Astrocyte (in vitro differentiated cells and primary cell): ENCODE measurements around the gene MBP. TPM values are rescaled to one million over a fixed set of nuclear protein-coding genes. Genes with fewer than 3 reads are reported as not detected.

Source experiments
- DNase-seq: peaks from one replicate; pipeline ENCODE4 v3.0.0-alpha.2; 2010; ENCODE audit warnings: low read depth
- FAIRE-seq: peaks from 2 replicates; lab custom pipeline; 2011; peaks lifted over from hg19 to GRCh38; lab: Jason Lieb, UNC
- H2AFZ ChIP-seq: 2 replicates; pipeline ENCODE4 v1.6.0; 2012; ENCODE audit warnings: low read depth, low read length, inconsistent platforms
- H3K27ac ChIP-seq: 2 replicates; pipeline ENCODE4 v1.5.1; 2011; ENCODE audit warnings: low read depth, low read length, inconsistent platforms
- H3K27me3 ChIP-seq: 2 replicates; pipeline ENCODE4 v1.6.0; 2011; ENCODE audit warnings: low read length, inconsistent platforms; ENCODE audit not compliant: insufficient read depth
- H3K36me3 ChIP-seq: 2 replicates; pipeline ENCODE4 v1.5.1; 2011; ENCODE audit warnings: low read length, inconsistent platforms; ENCODE audit not compliant: insufficient read depth
- H3K4me1 ChIP-seq: 2 replicates; pipeline ENCODE4 v1.5.1; 2011; ENCODE audit warnings: low read length, inconsistent platforms; ENCODE audit not compliant: insufficient read depth
- H3K4me2 ChIP-seq: 2 replicates; pipeline ENCODE4 v1.6.0; 2012; ENCODE audit warnings: low read length, inconsistent platforms
- H3K4me3 ChIP-seq: 2 replicates; pipeline ENCODE4 v1.5.1; 2011; ENCODE audit warnings: low read depth, mild to moderate bottlenecking, low read length, inconsistent platforms; ENCODE audit not compliant: insufficient read depth
- H3K79me2 ChIP-seq: 2 replicates; pipeline ENCODE4 v1.6.0; 2012; ENCODE audit warnings: mild to moderate bottlenecking, low read length, inconsistent platforms; ENCODE audit not compliant: insufficient read depth
- H3K9ac ChIP-seq: 2 replicates; pipeline ENCODE4 v1.6.0; 2012; ENCODE audit warnings: mild to moderate bottlenecking, low read length, inconsistent platforms
- H3K9me3 ChIP-seq: 2 replicates; pipeline ENCODE4 v1.5.1; 2012; ENCODE audit warnings: low read depth, mild to moderate bottlenecking, low read length, inconsistent platforms; ENCODE audit not compliant: insufficient read depth
- H4K20me1 ChIP-seq: 2 replicates; pipeline ENCODE4 v1.6.0; 2012; ENCODE audit warnings: low read length, inconsistent platforms; ENCODE audit not compliant: insufficient read depth
- H3K27ac Mint-ChIP-seq: one replicate; pipeline ENCODE4 v1.8.0; 2021; ENCODE audit warnings: mild to moderate bottlenecking, mixed read lengths; ENCODE audit not compliant: unreplicated experiment
- H3K27me3 Mint-ChIP-seq: one replicate; pipeline ENCODE4 v1.8.0; 2021; ENCODE audit warnings: low read depth, mixed read lengths; ENCODE audit not compliant: unreplicated experiment
- H3K36me3 Mint-ChIP-seq: one replicate; pipeline ENCODE4 v1.8.0; 2021; ENCODE audit warnings: low read depth, mixed read lengths; ENCODE audit not compliant: unreplicated experiment
- H3K4me1 Mint-ChIP-seq: one replicate; pipeline ENCODE4 v1.8.0; 2021; ENCODE audit warnings: low read depth, mixed read lengths; ENCODE audit not compliant: unreplicated experiment
- H3K4me3 Mint-ChIP-seq: one replicate; pipeline ENCODE4 v1.8.0; 2021; ENCODE audit warnings: mild to moderate bottlenecking, moderate library complexity, mixed read lengths; ENCODE audit not compliant: unreplicated experiment
- H3K9me3 Mint-ChIP-seq: one replicate; pipeline ENCODE4 v1.8.0; 2021; ENCODE audit warnings: mild to moderate bottlenecking, mixed read lengths; ENCODE audit not compliant: unreplicated experiment
- EZH2 ChIP-seq: IDR thresholded peaks from 2 replicates; pipeline ENCODE4 v1.6.1; 2012; ENCODE audit warnings: mild to moderate bottlenecking, low read length, inconsistent platforms; ENCODE audit not compliant: insufficient read depth
- total RNA-seq: library from RNA; stranded (reverse); gene quantifications from 2 replicates; pipeline ENCODE4 v1.2.1, GENCODE V29; 2021
- TF ChIP-seq, protein P1 (sequence below): IDR thresholded peaks from 2 replicates; pipeline ENCODE4 v1.5.1; 2011; ENCODE audit warnings: low read depth, mild to moderate bottlenecking, inconsistent platforms, low read length, moderate library complexity; ENCODE audit not compliant: insufficient read depth

Gene MBP
- total RNA-seq, 1 donor from 2014 or later = 11.4 TPM

- H4K20me1 ChIP-seq = no peaks in the 10 kb centered on the region
- H3K27ac ChIP-seq = no peak overlapping the region
- H3K36me3 Mint-ChIP-seq = no peaks in the 10 kb centered on the region
- H3K4me1 Mint-ChIP-seq = peaks cover 42% of the 10 kb centered on the region
- no peak overlapping the region for H3K4me2 ChIP-seq
- no peaks in the 10 kb centered on the region for H3K36me3 ChIP-seq
- no peak overlapping the region for H3K4me3 ChIP-seq
- no peaks in the 10 kb centered on the region for H3K79me2 ChIP-seq
- H2AFZ ChIP-seq = no peak overlapping the region
- H3K9me3 ChIP-seq = no peaks in the 10 kb centered on the region
- no peak overlapping the region for H3K4me3 Mint-ChIP-seq
- H3K9ac ChIP-seq = no peak overlapping the region
- peaks cover 4% of the 10 kb centered on the region for H3K9me3 Mint-ChIP-seq
- no peak overlapping the region for H3K27ac Mint-ChIP-seq
- no peak for DNase-seq
- no peaks in the 10 kb centered on the region for H3K27me3 ChIP-seq
- FAIRE-seq = no peak
- peaks cover 63% of the 10 kb centered on the region for H3K4me1 ChIP-seq
- H3K27me3 Mint-ChIP-seq = no peaks in the 10 kb centered on the region
- no peak for TF ChIP-seq EZH2
- TF ChIP-seq, protein P1, sequence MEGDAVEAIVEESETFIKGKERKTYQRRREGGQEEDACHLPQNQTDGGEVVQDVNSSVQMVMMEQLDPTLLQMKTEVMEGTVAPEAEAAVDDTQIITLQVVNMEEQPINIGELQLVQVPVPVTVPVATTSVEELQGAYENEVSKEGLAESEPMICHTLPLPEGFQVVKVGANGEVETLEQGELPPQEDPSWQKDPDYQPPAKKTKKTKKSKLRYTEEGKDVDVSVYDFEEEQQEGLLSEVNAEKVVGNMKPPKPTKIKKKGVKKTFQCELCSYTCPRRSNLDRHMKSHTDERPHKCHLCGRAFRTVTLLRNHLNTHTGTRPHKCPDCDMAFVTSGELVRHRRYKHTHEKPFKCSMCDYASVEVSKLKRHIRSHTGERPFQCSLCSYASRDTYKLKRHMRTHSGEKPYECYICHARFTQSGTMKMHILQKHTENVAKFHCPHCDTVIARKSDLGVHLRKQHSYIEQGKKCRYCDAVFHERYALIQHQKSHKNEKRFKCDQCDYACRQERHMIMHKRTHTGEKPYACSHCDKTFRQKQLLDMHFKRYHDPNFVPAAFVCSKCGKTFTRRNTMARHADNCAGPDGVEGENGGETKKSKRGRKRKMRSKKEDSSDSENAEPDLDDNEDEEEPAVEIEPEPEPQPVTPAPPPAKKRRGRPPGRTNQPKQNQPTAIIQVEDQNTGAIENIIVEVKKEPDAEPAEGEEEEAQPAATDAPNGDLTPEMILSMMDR = peak; percentile 56
Observed at GRCh38 chr18:77059294-77059916, 73.2 kb downstream of the MBP start.

GRCh38 chr18:77058290-77058835 is 74.2 kb downstream of the MBP start:
- H3K27ac Mint-ChIP-seq = no peak overlapping the region
- H3K36me3 Mint-ChIP-seq = no peaks in the 10 kb centered on the region
- Histone ChIP-seq H4K20me1 (no peaks in the 10 kb centered on the region), H3K9ac (no peak overlapping the region), H3K27ac (no peak overlapping the region), H3K36me3 (no peaks in the 10 kb centered on the region), H3K9me3 (no peaks in the 10 kb centered on the region), H3K4me3 (no peak overlapping the region), H3K4me1 (peaks cover 64% of the 10 kb centered on the region), H3K79me2 (no peaks in the 10 kb centered on the region), H2AFZ (peak overlapping the region; percentile 8), H3K27me3 (no peaks in the 10 kb centered on the region), H3K4me2 (no peak overlapping the region)
- TF ChIP-seq, protein P1 = no peak
- DNase-seq (no peak), FAIRE-seq (no peak)
- no peaks in the 10 kb centered on the region for H3K27me3 Mint-ChIP-seq
- peaks cover 42% of the 10 kb centered on the region for H3K4me1 Mint-ChIP-seq
- peaks cover 4% of the 10 kb centered on the region for H3K9me3 Mint-ChIP-seq
- no peak overlapping the region for H3K4me3 Mint-ChIP-seq

GRCh38 chr18:77057006-77057395 is 75.6 kb downstream of the MBP start:
- Mint-ChIP-seq H3K4me1 (peaks cover 28% of the 10 kb centered on the region), H3K27ac (peak overlapping the region; percentile 75), H3K9me3 (peaks cover 4% of the 10 kb centered on the region), H3K27me3 (no peaks in the 10 kb centered on the region), H3K36me3 (no peaks in the 10 kb centered on the region), H3K4me3 (no peak overlapping the region)
- peaks cover 51% of the 10 kb centered on the region for H3K4me1 ChIP-seq
- H3K4me3 ChIP-seq = no peak overlapping the region
- H2AFZ ChIP-seq = peak overlapping the region; percentile 38
- H4K20me1 ChIP-seq = no peaks in the 10 kb centered on the region
- H3K36me3 ChIP-seq = no peaks in the 10 kb centered on the region
- peak overlapping the region; percentile 74 for H3K9ac ChIP-seq
- TF ChIP-seq, protein P1 = no peak
- TF ChIP-seq EZH2 = no peak
- no peaks in the 10 kb centered on the region for H3K79me2 ChIP-seq
- no peak for DNase-seq
- no peaks in the 10 kb centered on the region for H3K27me3 ChIP-seq
- H3K27ac ChIP-seq = peak overlapping the region; percentile 91
- H3K9me3 ChIP-seq = no peaks in the 10 kb centered on the region
- peak overlapping the region; percentile 15 for H3K4me2 ChIP-seq
- no peak for FAIRE-seq
